Measurements from ENCODE around the gene PTK7. TPM values are rescaled to one million over a fixed set of nuclear protein-coding genes. Genes with fewer than 3 reads are reported as not detected.

Gene PTK7
- total RNA-seq, 1 experiment from 2014 or later, result 106 TPM

DNA sequence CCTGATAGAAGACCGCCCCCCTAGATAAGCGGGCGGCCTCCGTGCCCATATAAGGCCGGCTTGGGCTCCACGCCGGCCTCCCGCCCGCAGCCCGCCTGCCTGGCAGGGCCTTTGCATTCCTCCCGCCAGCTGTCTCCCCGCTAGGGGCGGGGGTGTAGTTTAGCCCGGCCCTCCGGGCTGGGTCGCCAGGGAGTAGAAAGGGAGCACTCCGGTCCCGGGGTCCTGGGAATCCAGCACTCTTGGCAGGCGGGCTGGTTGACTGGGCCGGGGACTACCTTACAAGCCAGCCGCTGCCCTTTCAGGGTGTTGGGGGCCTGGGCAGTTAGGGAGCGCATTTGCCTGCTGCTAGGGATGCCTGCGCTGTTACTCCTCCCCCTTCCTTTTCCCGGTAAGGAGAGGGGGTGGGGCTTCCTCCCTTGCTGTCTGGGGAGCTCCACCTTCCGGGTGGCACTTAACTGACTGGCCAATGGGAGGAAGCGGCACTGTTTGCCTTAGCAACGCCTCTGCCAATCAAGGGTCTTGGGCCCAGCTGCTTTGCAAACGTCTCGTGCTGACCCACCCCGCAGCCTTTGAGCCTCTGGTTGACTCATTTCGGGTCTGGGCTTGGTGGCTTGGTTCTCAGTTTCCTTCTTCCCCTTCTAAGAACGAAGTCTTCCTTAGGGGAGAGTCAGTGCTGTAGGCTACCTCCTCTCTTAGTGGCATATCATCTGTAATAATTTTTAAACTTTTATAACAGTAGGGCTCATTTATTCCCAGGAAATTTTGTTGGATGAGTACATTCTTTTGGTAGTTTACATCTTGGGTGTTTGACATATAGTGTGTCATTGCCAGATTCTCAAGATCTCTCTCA is 98.4 kb downstream of the PTK7 start:
- peaks cover 36% of the 10 kb centered on the region for H3K79me2 ChIP-seq (ENCODE audit: low read depth)
- H3K9me2 ChIP-seq (ENCODE audit: insufficient read depth), result no peaks in the 10 kb centered on the region
- H3K27ac ChIP-seq, result peak overlapping the region; percentile 40
- ChIA-PET POLR2A (ENCODE audit: unreplicated experiment) (interaction anchor here (0.6 to 1.0 kb wide), 2 partner anchors 82 to 115 kb away, joined by 7 to 10 read pairs; partner anchors contain the start of genes KLC4 and MRPL2), CTCF (interaction anchor here (0.8 kb wide), 1 partner anchor 13 kb away, joined by 7 read pairs; no protein-coding TSS in a partner anchor)
- H3K9me3 ChIP-seq (ENCODE audit: insufficient read depth, low read depth), result no peaks in the 10 kb centered on the region
- DNase-seq, result peak; percentile 96 to 98
- peaks cover 29% of the 10 kb centered on the region for H3F3A ChIP-seq (ENCODE audit: insufficient read depth, low read depth)
- no peak for TF ChIP-seq EZH2 (IDR thresholded peaks at IDR 0.05; ENCODE audit: low read depth)
- TF ChIP-seq, protein P1, sequence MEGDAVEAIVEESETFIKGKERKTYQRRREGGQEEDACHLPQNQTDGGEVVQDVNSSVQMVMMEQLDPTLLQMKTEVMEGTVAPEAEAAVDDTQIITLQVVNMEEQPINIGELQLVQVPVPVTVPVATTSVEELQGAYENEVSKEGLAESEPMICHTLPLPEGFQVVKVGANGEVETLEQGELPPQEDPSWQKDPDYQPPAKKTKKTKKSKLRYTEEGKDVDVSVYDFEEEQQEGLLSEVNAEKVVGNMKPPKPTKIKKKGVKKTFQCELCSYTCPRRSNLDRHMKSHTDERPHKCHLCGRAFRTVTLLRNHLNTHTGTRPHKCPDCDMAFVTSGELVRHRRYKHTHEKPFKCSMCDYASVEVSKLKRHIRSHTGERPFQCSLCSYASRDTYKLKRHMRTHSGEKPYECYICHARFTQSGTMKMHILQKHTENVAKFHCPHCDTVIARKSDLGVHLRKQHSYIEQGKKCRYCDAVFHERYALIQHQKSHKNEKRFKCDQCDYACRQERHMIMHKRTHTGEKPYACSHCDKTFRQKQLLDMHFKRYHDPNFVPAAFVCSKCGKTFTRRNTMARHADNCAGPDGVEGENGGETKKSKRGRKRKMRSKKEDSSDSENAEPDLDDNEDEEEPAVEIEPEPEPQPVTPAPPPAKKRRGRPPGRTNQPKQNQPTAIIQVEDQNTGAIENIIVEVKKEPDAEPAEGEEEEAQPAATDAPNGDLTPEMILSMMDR (conservative IDR thresholded peaks at IDR 0.05), result no peak
- no TSS peak for BruUV-seq (replicated peaks)
- peaks cover 29% of the 10 kb centered on the region for H3K4me1 ChIP-seq (replicated peaks; ENCODE audit: insufficient read depth)
- intact Hi-C loops (cut with micrococcal nuclease; ENCODE audit: unreplicated experiment), result loop anchor here (1.0 to 10.0 kb wide), 4 partner anchors 115 to 453 kb away; partner anchors contain the start of genes GTPBP2, KLC4, MRPL2 and ZNF318
- peak overlapping the region; percentile 49; the same call in 1 of the 2 replicates for H3K4me3 ChIP-seq
- no peaks in the 10 kb centered on the region for H3K27me3 ChIP-seq (ENCODE audit: insufficient read depth, low read depth)
- no peak overlapping the region for H2AFZ ChIP-seq
- H3K36me3 ChIP-seq (ENCODE audit: low read depth), result peaks cover 9% of the 10 kb centered on the region; the same call in 1 of the 2 replicates
- H3K4me2 ChIP-seq, result peak overlapping the region; percentile 87
- peaks cover 9% of the 10 kb centered on the region; the same call in 1 of the 2 replicates for H4K20me1 ChIP-seq (ENCODE audit: insufficient read depth)

DNA sequence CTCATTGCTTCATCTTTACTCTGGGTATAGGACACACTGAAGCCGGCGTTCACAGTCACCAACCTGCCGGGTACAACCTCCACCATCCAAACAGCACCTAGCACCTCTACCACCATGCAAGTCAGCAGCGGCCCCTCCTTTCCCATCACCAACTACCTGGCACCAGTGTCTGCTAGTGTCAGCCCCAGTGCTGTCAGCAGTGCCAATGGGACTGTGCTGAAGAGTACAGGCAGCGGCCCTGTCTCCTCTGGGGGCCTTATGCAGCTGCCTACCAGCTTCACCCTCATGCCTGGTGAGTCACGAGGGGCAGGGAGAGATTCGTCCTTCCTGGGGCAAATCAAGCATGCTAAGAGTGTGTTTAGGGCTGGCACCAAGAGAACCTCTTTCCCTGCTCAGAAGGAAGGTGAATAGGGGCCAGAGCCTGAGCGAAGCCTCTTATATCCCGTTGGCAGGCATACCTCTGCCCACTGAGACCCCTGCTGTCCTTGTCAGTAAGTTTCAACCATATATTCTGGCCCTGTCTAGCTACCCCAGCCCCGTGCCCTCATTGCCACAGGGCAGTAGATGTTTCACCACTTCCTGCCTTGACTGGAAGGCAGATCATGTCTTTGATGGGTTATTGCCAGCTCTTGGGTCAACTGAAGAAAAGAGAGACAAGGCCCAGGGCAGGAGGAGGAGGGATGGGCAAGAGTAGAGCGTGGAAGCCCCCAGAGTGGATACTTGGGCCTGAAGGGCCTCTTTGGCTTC is 99.7 kb downstream of the PTK7 start:
- H3K79me2 ChIP-seq (ENCODE audit: low read depth), result peaks cover 36% of the 10 kb centered on the region
- CTCF ChIA-PET, result no interaction called here
- no peak for DNase-seq
- peaks cover 9% of the 10 kb centered on the region; the same call in 1 of the 2 replicates for H4K20me1 ChIP-seq (ENCODE audit: insufficient read depth)
- peaks cover 29% of the 10 kb centered on the region for H3K4me1 ChIP-seq (replicated peaks; ENCODE audit: insufficient read depth)
- H3K27me3 ChIP-seq (ENCODE audit: insufficient read depth, low read depth), result no peaks in the 10 kb centered on the region
- no peak overlapping the region for H2AFZ ChIP-seq
- H3K9me2 ChIP-seq (ENCODE audit: insufficient read depth), result no peaks in the 10 kb centered on the region
- no peaks in the 10 kb centered on the region for H3K9me3 ChIP-seq (ENCODE audit: insufficient read depth, low read depth)
- H3K27ac ChIP-seq, result no peak overlapping the region
- TF ChIP-seq EZH2 (IDR thresholded peaks at IDR 0.05; ENCODE audit: low read depth), result no peak
- TF ChIP-seq, protein P1 (conservative IDR thresholded peaks at IDR 0.05), result no peak
- POLR2A ChIA-PET (ENCODE audit: unreplicated experiment), result no interaction called here
- no TSS peak for BruUV-seq (replicated peaks)
- intact Hi-C loops (cut with micrococcal nuclease; ENCODE audit: unreplicated experiment), result loop anchor here (10.0 kb wide), 1 partner anchor 319 kb away; no protein-coding TSS in a partner anchor
- no peak overlapping the region for H3K4me3 ChIP-seq
- H3K36me3 ChIP-seq (ENCODE audit: low read depth), result peaks cover 9% of the 10 kb centered on the region; the same call in 1 of the 2 replicates
- no peak overlapping the region for H3K4me2 ChIP-seq
- peaks cover 22% of the 10 kb centered on the region for H3F3A ChIP-seq (ENCODE audit: insufficient read depth, low read depth)

DNA sequence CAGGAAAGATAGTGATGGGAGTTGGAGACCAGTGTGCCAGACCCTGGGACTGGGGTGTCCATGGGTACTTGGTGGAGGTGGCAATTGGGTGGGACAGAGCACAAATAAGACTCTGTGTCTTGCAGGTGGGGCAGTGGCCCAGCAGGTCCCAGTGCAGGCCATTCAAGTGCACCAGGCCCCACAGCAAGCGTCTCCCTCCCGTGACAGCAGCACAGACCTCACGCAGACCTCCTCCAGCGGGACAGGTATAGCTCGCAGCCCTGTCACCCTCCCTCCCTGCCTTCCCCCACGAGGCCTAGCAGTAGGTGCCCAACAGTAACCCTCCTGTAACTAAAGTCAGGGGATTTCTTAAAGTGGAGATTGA is 100.3 kb downstream of the PTK7 start:
- H3K36me3 ChIP-seq (ENCODE audit: low read depth), result peaks cover 9% of the 10 kb centered on the region; the same call in 1 of the 2 replicates
- ChIA-PET CTCF (no interaction called here), POLR2A (ENCODE audit: unreplicated experiment) (no interaction called here)
- peaks cover 27% of the 10 kb centered on the region for H3F3A ChIP-seq (ENCODE audit: insufficient read depth, low read depth)
- no peak overlapping the region for H3K27ac ChIP-seq
- H3K9me2 ChIP-seq (ENCODE audit: insufficient read depth), result no peaks in the 10 kb centered on the region
- TF ChIP-seq, protein P1 (conservative IDR thresholded peaks at IDR 0.05), result no peak
- TF ChIP-seq EZH2 (IDR thresholded peaks at IDR 0.05; ENCODE audit: low read depth), result no peak
- peaks cover 9% of the 10 kb centered on the region; the same call in 1 of the 2 replicates for H4K20me1 ChIP-seq (ENCODE audit: insufficient read depth)
- no peaks in the 10 kb centered on the region for H3K27me3 ChIP-seq (ENCODE audit: insufficient read depth, low read depth)
- H3K4me1 ChIP-seq (replicated peaks; ENCODE audit: insufficient read depth), result peaks cover 33% of the 10 kb centered on the region
- H3K4me3 ChIP-seq, result no peak overlapping the region
- H3K9me3 ChIP-seq (ENCODE audit: insufficient read depth, low read depth), result no peaks in the 10 kb centered on the region
- peaks cover 36% of the 10 kb centered on the region for H3K79me2 ChIP-seq (ENCODE audit: low read depth)
- no peak overlapping the region for H3K4me2 ChIP-seq
- H2AFZ ChIP-seq, result no peak overlapping the region
- DNase-seq, result no peak
- intact Hi-C loops (cut with micrococcal nuclease; ENCODE audit: unreplicated experiment), result loop anchor here (10.0 kb wide), 1 partner anchor 318 kb away; no protein-coding TSS in a partner anchor
- BruUV-seq (replicated peaks), result no TSS peak

All from PC-9 (cell line).